CD4-positive, alpha-beta T cell treated with Interleukin-21 for 1 hour (primary cell): Measurements from ENCODE around the gene GPR31.
"Not testable (repeated sequence)": the region's sequence is repeated elsewhere in the genome, so short reads cannot be mapped to it uniquely, and the experiment has no call there.

ENCODE experiments used
- DNase-seq: peaks from one replicate; pipeline ENCODE4 v3.0.0-alpha.2; 2020

Gene GPR31

DNA sequence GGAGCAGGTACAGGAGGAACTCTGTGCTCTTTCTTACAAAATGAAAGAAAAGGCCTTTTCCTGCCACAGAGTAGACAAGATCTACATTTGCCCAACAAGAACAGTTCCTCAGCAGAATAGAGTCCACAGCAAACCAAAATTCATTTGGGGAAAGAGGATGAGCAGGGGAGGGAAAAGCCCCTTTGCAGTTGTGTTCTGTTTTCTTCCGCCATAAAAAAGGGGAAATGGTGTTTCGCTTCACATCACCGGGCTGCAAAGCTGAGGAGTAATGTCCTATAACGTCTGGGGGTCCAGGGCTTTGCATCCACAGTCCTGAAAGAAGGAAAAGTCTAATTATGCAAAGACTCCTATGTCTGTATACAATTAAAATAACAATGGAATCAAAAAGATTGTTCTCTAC, at the start of gene GPR31:
GPR31 (minus strand) TSS at position 118 of the 400 bp plus-strand sequence. CDS start 149 bp downstream, outside the sequence.
- DNase-seq, result no peak

DNA sequence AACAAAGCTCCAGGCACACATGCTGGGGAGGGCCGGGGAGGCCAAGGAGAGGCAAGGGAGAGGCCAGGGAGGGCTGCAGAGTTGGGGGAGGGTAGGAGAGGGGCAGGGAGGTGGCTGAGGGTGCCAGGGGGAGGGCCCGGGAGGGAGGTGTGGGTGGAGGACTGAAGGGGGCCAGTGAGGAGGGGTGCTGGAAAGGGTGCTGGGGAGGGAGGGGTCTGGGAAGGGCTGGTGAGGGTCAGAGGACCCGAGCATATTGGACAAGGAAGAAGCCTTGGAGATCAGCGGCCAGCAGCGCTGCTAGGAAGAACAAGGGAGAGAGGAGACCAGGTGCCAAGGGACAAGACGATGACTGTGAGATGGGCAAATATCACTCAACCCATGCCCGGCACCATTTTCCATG, 49.7 kb upstream of the GPR31 start:
- DNase-seq, result no peak

DNA sequence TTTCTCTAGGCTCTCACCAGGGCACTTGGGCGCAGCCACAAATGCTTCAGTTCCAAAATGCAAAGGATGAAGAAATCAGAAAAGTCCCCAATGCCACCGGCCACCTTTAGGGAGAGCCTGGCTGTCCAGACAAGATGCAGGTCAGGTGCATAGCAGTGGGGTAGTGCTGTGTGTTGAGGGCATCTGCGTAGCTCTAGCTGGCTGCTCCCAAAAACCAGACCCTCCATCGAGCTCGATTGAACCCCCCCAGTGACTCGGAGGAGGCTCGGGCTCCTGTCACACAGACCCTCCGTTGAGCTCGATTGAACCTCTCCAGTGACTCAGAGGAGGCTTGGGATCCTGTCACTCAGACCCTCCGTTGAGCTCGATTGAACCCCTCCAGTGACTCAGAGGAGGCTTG, 47.5 kb upstream of the GPR31 start:
- DNase-seq, result not testable (repeated sequence)

- not testable (repeated sequence) for DNase-seq
Observed at GRCh38 chr6:167204059-167204348, 46.2 kb upstream of the GPR31 start.

- not testable (repeated sequence) for DNase-seq
Observed at GRCh38 chr6:167203261-167204058, 45.7 kb upstream of the GPR31 start.

GRCh38 chr6:167202613-167203012, 44.8 kb upstream of the GPR31 start:
- not testable (repeated sequence) for DNase-seq

GRCh38 chr6:167200806-167201205, 43.0 kb upstream of the GPR31 start:
- DNase-seq, result no peak

GRCh38 chr6:167195941-167196610, 38.3 kb upstream of the GPR31 start:
- DNase-seq, result not testable (repeated sequence)

DNA sequence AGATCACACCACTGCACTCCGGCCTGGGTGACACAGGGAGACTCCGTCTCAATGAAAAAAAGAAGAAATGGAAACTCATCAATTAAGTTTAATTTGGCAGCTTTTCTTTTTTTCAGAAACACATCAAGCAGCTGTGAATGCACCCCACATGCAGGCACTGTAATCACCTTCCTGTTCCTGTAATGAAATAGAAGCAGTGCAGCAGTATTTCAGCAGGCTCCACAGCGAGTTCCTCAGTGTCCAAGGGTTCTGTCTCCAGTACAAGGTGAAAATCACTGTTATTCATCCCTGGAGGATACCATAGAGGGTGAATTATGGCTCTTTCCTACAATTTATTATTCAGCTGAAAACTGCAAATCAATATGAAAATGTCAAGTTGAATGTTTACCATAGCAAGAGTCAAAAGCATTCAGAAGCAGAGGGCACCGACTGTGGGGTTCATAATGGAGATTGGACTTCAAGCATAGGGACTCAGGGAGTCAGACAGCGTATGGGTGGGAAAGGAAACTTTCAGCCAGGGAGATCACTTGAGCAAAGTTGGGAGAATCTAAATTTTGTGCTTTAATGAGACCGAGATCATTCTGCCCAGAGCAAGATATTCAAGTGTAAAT, 35.8 kb upstream of the GPR31 start:
- not testable (repeated sequence) for DNase-seq

DNA sequence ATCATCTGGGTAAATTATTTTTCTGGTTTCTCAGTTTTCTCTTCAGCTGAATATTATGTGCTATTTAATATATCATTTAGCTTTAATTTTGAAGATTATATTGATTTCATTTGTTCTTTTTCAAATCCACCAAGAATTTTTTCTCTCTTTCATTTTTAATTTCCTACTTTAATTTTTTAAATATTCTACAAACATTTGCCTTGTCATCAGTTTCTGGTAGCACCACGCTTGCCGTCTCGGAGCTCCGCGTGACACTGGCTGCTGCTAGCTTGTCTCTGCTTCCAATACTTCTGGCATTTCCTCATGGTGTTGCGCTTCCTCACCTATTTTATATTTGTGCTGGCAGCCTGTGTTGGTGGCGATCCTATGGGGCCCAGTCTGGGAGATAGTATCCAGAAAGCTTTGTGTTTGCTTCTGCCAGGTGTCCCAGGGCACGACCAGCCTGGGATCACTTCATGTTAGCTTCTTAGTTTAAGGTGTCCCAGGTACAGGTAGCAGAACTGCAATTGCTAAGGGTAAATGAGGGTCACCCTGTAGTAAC, 33.3 kb upstream of the GPR31 start:
- not testable (repeated sequence) for DNase-seq

DNA sequence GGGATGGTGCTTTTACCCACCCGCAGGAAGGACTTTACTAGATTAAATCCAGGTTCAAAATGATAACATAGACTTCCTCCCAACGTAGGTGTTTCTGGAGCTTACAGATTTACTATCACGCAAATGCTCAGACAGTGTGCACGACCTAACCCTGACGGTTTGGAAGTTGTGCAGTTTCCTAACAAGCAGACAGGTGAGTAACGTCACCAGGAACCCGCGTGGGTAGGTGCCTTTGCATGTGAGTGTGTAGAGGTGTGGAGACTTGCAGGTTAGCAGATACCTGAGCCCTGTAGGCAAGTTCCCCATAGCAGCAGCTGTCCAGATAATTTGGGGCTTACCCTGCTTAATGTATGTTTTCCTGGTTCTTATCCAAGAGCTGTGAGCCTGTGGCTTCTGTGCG, 29.5 kb upstream of the GPR31 start:
- DNase-seq, result not testable (repeated sequence)

DNA sequence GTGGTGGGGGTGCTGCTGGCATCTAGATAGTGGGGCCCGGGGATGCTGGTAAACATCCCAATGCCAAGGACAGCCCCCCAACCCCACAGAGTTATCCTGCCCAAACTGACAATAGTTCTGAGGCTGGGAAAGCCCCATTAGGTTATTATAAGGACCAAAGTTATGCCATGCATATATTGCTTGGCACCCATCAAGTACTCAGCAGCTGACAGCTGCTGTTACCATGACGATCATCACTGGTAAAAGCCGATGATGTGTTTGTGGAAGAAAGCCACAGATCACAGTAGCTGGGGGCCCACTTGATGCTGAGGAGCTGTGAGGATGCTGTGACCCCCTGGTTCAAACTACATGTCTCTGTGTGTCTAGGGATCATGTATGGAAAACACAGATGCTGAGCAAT, 27.3 kb upstream of the GPR31 start:
- not testable (repeated sequence) for DNase-seq

DNA sequence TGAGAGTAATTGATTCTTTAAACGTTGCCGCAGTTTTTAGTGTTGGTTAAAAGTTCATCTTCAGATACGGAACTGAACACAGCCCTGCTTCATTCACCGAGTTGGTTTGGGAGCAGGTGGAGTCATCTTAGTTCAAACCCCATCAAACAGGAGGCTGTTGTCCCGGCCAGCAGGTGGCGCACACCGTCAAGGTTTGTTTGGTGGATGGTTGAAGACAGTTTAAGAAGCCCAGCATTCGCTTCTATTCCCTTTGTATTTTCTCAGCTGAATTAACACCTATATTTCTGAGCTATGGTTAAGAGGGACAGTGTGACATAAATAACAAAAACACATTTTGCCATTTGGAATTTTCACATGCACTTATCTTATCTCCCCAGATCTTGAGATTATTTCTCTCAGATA, 25.1 kb upstream of the GPR31 start:
- not testable (repeated sequence) for DNase-seq

DNA sequence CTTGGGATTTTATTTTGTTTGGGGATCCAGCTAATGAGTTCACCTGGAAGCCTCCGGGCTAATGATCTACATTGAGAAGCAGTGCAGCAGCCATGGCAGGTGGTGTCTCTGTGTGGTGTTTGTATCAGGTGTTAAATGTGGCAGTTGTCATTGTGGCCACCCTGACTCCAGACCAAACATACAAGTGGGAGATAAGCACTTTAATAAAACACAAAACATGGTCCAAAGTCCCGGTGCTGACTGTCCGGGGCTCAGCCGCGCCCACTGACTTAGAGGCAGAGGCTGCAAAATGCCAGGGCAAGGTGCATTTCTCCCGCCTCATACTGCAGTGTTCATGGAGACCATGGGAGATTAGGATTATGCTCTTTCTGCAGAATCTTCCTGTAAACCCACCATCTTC, 23.6 kb upstream of the GPR31 start:
- not testable (repeated sequence) for DNase-seq

- not testable (repeated sequence) for DNase-seq
Observed at GRCh38 chr6:167180086-167180485, 22.3 kb upstream of the GPR31 start.

GRCh38 chr6:167178896-167179655, 21.3 kb upstream of the GPR31 start:
- DNase-seq, result not testable (repeated sequence)

- not testable (repeated sequence) for DNase-seq
Observed at GRCh38 chr6:167177271-167177670, 19.5 kb upstream of the GPR31 start.

DNA sequence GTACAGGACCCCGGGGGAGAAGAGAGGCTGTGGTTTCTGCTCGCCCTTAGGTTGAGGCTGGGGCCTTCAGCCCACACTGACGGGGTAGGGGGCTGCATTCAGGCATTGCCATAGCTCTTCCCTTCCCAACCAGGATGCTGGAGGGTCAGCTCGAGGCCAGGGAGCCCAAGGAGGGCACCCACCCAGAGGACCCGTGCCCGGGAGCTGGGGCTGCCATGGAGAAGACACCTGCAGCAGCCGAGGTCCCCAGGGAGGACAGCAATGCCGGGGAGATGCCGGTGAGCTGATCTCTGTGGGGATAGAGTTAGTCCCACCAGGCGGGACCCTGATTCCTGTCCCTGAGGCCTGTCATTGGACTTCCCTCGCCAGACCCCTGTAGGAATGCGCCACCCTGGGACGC, 14.2 kb upstream of the GPR31 start:
- not testable (repeated sequence) for DNase-seq

DNA sequence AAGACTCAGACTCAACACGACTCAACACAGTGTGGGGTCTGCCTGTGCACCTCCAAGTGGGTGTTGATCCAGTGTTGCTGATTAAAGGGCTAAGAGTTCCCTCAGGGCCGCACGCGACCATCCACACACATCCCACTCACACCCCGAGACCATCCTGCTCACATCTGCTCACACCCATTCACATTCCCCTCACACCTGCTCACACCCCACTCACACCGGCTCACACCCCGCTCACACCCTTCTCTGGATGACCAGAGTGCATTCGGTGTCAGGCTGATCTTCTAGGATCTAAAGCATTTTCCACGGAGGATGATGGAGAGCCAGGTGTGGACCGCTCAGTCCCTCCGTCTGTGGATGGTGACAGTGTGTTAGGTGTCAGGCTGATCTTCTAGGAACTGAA, 13.5 kb upstream of the GPR31 start:
- not testable (repeated sequence) for DNase-seq

- DNase-seq, result not testable (repeated sequence)
Observed at GRCh38 chr6:167169867-167170266, 12.1 kb upstream of the GPR31 start.

- not testable (repeated sequence) for DNase-seq
Observed at GRCh38 chr6:167168296-167168695, 10.5 kb upstream of the GPR31 start.

GRCh38 chr6:167167699-167168098, 9.9 kb upstream of the GPR31 start:
- not testable (repeated sequence) for DNase-seq
